HepG2 (cell line): Measurements from ENCODE around the gene CAMK2D. TPM values are rescaled to one million over a fixed set of nuclear protein-coding genes. Genes with fewer than 3 reads are reported as not detected.

Experiments
- ATAC-seq: fragments of 200-7000 bp; cut with Tn5 transposase; 3 replicates; pipeline ENCODE4 v1.9.1; 2020; ENCODE audit warnings: mild to moderate bottlenecking, moderate library complexity
- BruUV-seq: library from RNA; stranded (reverse); fragments of 400-500 nt; replicated peaks from 2 replicates; lab custom pipeline; 2021; lab: Mats Ljungman, UMichigan
- CTCF ChIA-PET: fragments of 300-600 bp; formaldehyde crosslinking; extraction: SDS; loops from one replicate; lab custom pipeline; 2021; ENCODE audit warnings: low total read pairs, inconsistent platforms, low intra/inter-chr PET ratio; lab: Yijun Ruan, JAX
- POLR2A ChIA-PET: fragments of 350-600 bp; sonication (Branson Sonifier 250); formaldehyde crosslinking; loops from one replicate; lab custom pipeline; 2020; ENCODE audit warnings: antibody characterized with exemption, inconsistent platforms; lab: Yijun Ruan, JAX
- DNase-seq: peaks from one replicate; pipeline ENCODE4 v3.0.0-alpha.2; 2015; ENCODE audit warnings: low spot score
- FAIRE-seq: peaks from 3 replicates; lab custom pipeline; 2011; peaks lifted over from hg19 to GRCh38; lab: Jason Lieb, UNC
- H2AFZ ChIP-seq: one replicate; pipeline ENCODE4 v1.6.1; 2011; ENCODE audit warnings: low read length, inconsistent platforms
- H3K27ac ChIP-seq: fragments of 300-600 bp; 3 replicates; pipeline ENCODE4 v1.8.0; 2011; ENCODE audit warnings: mixed run types, mild to moderate bottlenecking, mixed read lengths, low read length, inconsistent platforms; ENCODE audit not compliant: insufficient read depth; ENCODE audit errors: extremely low read length
- H3K27me3 ChIP-seq, 2 experiments: fragments of 200-600 bp in 1 of 2; 2 replicates in 1 of 2; 3 replicates in 1 of 2; pipeline versions ENCODE4 v1.6.0 to v1.8.0; 2011; ENCODE audit warnings: low read length in 2 of 2, mild to moderate bottlenecking in 2 of 2, moderate library complexity in 2 of 2, inconsistent platforms in 1 of 2; ENCODE audit not compliant: insufficient read depth in 2 of 2, control insufficient read depth in 1 of 2
- H3K36me3 ChIP-seq, 2 experiments: fragments of 200-600 bp in 1 of 2; replicated peaks in 1 of 2; 2 replicates in 1 of 2; 3 replicates in 1 of 2; pipeline versions ENCODE4 v1.5.1 to v1.8.0; 2011; ENCODE audit warnings: low read length in 2 of 2, inconsistent platforms in 1 of 2; ENCODE audit not compliant: insufficient read depth in 2 of 2, control insufficient read depth in 1 of 2
- H3K4me1 ChIP-seq: 2 replicates; pipeline ENCODE4 v1.5.1; 2012; ENCODE audit warnings: low read length, inconsistent platforms; ENCODE audit not compliant: insufficient read depth
- H3K4me2 ChIP-seq: 2 replicates; pipeline ENCODE4 v1.6.0; 2011; ENCODE audit warnings: low read depth, low read length, inconsistent platforms
- H3K4me3 ChIP-seq, 3 experiments: fragments of 200-600 bp in 1 of 3; sonication (generic), shearing (Covaris generic) in 1 of 3; replicated peaks in 1 of 3; 2 replicates each; pipeline ENCODE4 v1.5.1; 2011 to 2016; ENCODE audit warnings: low read length in 3 of 3, inconsistent platforms in 2 of 3, low read depth in 2 of 3, mild to moderate bottlenecking in 2 of 3, control low read depth in 1 of 3, mixed read lengths in 1 of 3; ENCODE audit not compliant: insufficient read depth in 1 of 3
- H3K79me2 ChIP-seq: one replicate; pipeline ENCODE4 v1.6.1; 2011; ENCODE audit warnings: low read length, inconsistent platforms; ENCODE audit not compliant: insufficient read depth
- H3K9ac ChIP-seq: 2 replicates; pipeline ENCODE4 v1.6.0; 2011; ENCODE audit warnings: mild to moderate bottlenecking, low read depth, low read length, inconsistent platforms; ENCODE audit not compliant: insufficient read depth
- H3K9me3 ChIP-seq: 2 replicates; pipeline ENCODE4 v1.5.1; 2012; ENCODE audit warnings: mild to moderate bottlenecking, low read length
- H4K20me1 ChIP-seq: 2 replicates; pipeline ENCODE4 v1.6.0; 2011; ENCODE audit warnings: inconsistent platforms, mild to moderate bottlenecking, low read length, moderate library complexity; ENCODE audit not compliant: insufficient read depth
- SP2 ChIP-seq: sonication (generic); formaldehyde crosslinking; IDR thresholded peaks from 2 replicates; pipeline ENCODE4 v1.5.1; 2020; ENCODE audit warnings: mild to moderate bottlenecking, missing genetic modification reagents
- ZNF333 ChIP-seq: sonication (generic); formaldehyde crosslinking; IDR thresholded peaks from 2 replicates; pipeline ENCODE4 v1.4.0; 2020; ENCODE audit warnings: mild to moderate bottlenecking, missing genetic modification reagents, borderline replicate concordance
- ZNF510 ChIP-seq: sonication (generic); formaldehyde crosslinking; IDR thresholded peaks from 2 replicates; pipeline ENCODE4 v1.4.0; 2020; ENCODE audit warnings: low read depth, mild to moderate bottlenecking, missing genetic modification reagents
- ZNF547 ChIP-seq: sonication (generic); formaldehyde crosslinking; IDR thresholded peaks from 2 replicates; pipeline ENCODE4 v1.5.1; 2020; ENCODE audit warnings: mild to moderate bottlenecking, missing genetic modification reagents
- ZNF615 ChIP-seq: sonication (generic); formaldehyde crosslinking; IDR thresholded peaks from 2 replicates; pipeline ENCODE4 v1.5.0; 2020; ENCODE audit warnings: mild to moderate bottlenecking, missing genetic modification reagents, borderline replicate concordance
- ZNF83 ChIP-seq: sonication (generic); formaldehyde crosslinking; IDR thresholded peaks from 2 replicates; pipeline ENCODE4 v1.4.0; 2020; ENCODE audit warnings: missing genetic modification reagents, mild to moderate bottlenecking, borderline replicate concordance
- ZNF879 ChIP-seq: sonication (generic); formaldehyde crosslinking; IDR thresholded peaks from 2 replicates; pipeline ENCODE4 v1.8.1; 2023; ENCODE audit warnings: missing genetic modification reagents
- WGBS: methylation state at CpG from one replicate; pipeline ENCODE4 v1.1.6; 2017; ENCODE audit warnings: low lambda C conversion rate; 5-methylcytosine and 5-hydroxymethylcytosine counted together
- in situ Hi-C: cut with HindIII; loops from 2 replicates; pipeline ENCODE4 v1.10.0; 2017; ENCODE audit warnings: low pct_unique_long_range_greater_than_20kb; ENCODE audit not compliant: extremely low pct_ligation_motif_present
- intact Hi-C: fragments of 100-400 bp; cut with micrococcal nuclease; formaldehyde crosslinking; loops from one replicate; pipeline ENCODE4 v1.10.0; 2022; ENCODE audit not compliant: unreplicated experiment
- polyA plus RNA-seq, 8 experiments: library from polyadenylated mRNA; depleted of rRNA in 3 of 8; stranded (reverse) in 7 of 8; unstranded in 1 of 8; fragments of >200 nt; fragmentation: Illumina TruSeq in 4 of 8; extraction: Trizol in 4 of 8; gene quantifications; 2 replicates each; pipeline versions ENCODE4 v1.2.1 to v1.2.3, GENCODE V29; 2011 to 2016; ENCODE audit warnings: low read depth in 4 of 8, missing spikeins in 1 of 8, mixed read lengths in 1 of 8; ENCODE audit not compliant: insufficient read depth in 1 of 8
- total RNA-seq, 5 experiments: library from RNA; depleted of rRNA; stranded (reverse); fragments of >200 nt; fragmentation: Illumina TruSeq; extraction: Trizol; gene quantifications; 2 replicates each; pipeline ENCODE4 v1.2.3, GENCODE V29; 2016; ENCODE audit warnings: low read depth in 1 of 5
- TF ChIP-seq, protein P1 (sequence below): sonication (generic); formaldehyde crosslinking; IDR thresholded peaks from 2 replicates; pipeline ENCODE4 v1.4.0; 2020; ENCODE audit warnings: missing genetic modification reagents, borderline replicate concordance

Gene CAMK2D
- total and polyA plus RNA-seq, 2 of the 13 experiments (the other 11 are each of a cell fraction or from before 2014, with no cell fraction given), result 18.0 to 65.4 TPM

- Histone ChIP-seq H3K36me3 (no peaks in the 10 kb centered on the region; a peak in 1 of 5 replicates), H3K27ac (no peak overlapping the region), H3K9me3 (no peaks in the 10 kb centered on the region), H3K79me2 (no peaks in the 10 kb centered on the region), H3K9ac (no peak overlapping the region), H3K4me2 (no peak overlapping the region), H3K4me3 (no peak overlapping the region), H3K27me3 (no peaks in the 10 kb centered on the region), H3K4me1 (no peaks in the 10 kb centered on the region), H2AFZ (no peak overlapping the region), H4K20me1 (no peaks in the 10 kb centered on the region)
- FAIRE-seq (no peak), DNase-seq (no peak), ATAC-seq (no peak)
- in situ Hi-C loops (no loop called here), intact Hi-C loops (no loop called here)
- ChIA-PET POLR2A (no interaction called here), CTCF (no interaction called here)
- no peak for TF ChIP-seq SP2 (CRISPR knock-in tag)
- TF ChIP-seq ZNF510 (CRISPR knock-in tag), result no peak
- TF ChIP-seq, protein P1, sequence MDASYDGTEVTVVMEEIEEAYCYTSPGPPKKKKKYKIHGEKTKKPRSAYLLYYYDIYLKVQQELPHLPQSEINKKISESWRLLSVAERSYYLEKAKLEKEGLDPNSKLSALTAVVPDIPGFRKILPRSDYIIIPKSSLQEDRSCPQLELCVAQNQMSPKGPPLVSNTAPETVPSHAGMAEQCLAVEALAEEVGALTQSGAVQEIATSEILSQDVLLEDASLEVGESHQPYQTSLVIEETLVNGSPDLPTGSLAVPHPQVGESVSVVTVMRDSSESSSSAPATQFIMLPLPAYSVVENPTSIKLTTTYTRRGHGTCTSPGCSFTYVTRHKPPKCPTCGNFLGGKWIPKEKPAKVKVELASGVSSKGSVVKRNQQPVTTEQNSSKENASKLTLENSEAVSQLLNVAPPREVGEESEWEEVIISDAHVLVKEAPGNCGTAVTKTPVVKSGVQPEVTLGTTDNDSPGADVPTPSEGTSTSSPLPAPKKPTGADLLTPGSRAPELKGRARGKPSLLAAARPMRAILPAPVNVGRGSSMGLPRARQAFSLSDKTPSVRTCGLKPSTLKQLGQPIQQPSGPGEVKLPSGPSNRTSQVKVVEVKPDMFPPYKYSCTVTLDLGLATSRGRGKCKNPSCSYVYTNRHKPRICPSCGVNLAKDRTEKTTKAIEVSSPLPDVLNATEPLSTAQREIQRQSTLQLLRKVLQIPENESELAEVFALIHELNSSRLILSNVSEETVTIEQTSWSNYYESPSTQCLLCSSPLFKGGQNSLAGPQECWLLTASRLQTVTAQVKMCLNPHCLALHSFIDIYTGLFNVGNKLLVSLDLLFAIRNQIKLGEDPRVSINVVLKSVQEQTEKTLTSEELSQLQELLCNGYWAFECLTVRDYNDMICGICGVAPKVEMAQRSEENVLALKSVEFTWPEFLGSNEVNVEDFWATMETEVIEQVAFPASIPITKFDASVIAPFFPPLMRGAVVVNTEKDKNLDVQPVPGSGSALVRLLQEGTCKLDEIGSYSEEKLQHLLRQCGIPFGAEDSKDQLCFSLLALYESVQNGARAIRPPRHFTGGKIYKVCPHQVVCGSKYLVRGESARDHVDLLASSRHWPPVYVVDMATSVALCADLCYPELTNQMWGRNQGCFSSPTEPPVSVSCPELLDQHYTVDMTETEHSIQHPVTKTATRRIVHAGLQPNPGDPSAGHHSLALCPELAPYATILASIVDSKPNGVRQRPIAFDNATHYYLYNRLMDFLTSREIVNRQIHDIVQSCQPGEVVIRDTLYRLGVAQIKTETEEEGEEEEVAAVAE, result no peak
- TF ChIP-seq ZNF879 (CRISPR knock-in tag), result no peak
- TF ChIP-seq ZNF615 (CRISPR knock-in tag), result no peak
- no peak for TF ChIP-seq ZNF333 (CRISPR knock-in tag)
- no peak for TF ChIP-seq ZNF83 (CRISPR knock-in tag)
- TF ChIP-seq ZNF547 (CRISPR knock-in tag), result no peak
- BruUV-seq, result no TSS peak
- 90% methylated on average over 5 of the region's 5 CpGs for WGBS
Observed at GRCh38 chr4:113559947-113560346, 201.6 kb downstream of the CAMK2D start.
